ENCODE measurements around the gene S100A10. TPM values are rescaled to one million over a fixed set of nuclear protein-coding genes. Genes with fewer than 3 reads are reported as not detected.
A peak's percentile ranks its signal among the peaks of the same experiment; 100 is the strongest.

S100A10 gene
- total and polyA plus RNA-seq, 2 experiments from 2014 or later: 35.9 to 634 TPM

DNA sequence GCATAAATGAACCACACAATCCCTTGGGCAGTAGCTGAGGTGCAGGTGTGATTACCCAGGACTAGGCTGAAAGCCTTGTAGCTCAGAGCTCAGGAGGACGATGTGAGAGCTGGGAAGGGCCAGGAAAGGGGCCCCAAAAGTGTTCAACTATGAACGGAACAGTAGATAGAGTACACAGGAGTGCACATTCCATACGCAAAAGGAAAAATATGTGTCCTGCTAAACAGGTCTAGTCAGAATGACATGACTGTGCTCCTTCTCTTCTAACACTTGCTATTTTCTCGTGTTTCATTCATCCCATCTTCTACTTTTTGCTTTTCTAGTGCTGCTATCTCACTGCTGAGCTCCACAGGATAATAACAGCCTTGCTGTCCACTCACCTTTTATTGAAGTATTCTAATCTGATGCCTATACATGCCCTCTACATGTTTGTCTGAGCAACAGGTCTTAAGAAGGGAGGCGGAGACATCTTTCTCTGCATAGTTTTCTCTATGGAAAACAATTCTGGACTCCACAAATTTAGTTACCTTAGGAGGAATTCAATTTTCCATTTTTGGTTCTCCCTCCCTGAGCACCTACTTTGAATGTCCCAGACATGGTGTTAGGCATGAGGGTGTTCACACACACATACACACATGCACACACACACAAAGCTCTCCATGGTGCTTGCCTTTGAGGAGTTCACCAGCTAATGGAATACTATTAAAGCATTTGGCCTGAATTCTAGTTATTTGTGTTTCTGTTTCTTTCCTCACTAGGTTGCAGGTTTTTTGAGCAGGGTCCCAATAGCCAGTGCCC, 3.4 kb downstream of the S100A10 start:
- Mint-ChIP-seq H3K4me3 (no peak overlapping the region), H3K27ac (no peak overlapping the region), H3K36me3 (ENCODE audit: low read depth) (no peaks in the 10 kb centered on the region), H3K27me3 (ENCODE audit: insufficient read depth, low read depth, poor library complexity) (peaks cover 24% of the 10 kb centered on the region), H3K9me3 (no peaks in the 10 kb centered on the region), H3K4me1 (peaks cover 38% of the 10 kb centered on the region)
- H3K4me3 ChIP-seq: no peak overlapping the region
- peaks cover 3% of the 10 kb centered on the region; the same call in 1 of the 2 replicates for H3F3A ChIP-seq (replicated peaks; ENCODE audit: low read depth)
- H3K36me3 ChIP-seq (ENCODE audit: insufficient read depth): peaks cover 6% of the 10 kb centered on the region; the same call in 1 of the 2 replicates
- peak overlapping the region; percentile 95; the same call in 1 of the 2 replicates for H3K4me2 ChIP-seq
- H3K27me3 ChIP-seq (ENCODE audit: insufficient read depth): peaks cover 16% of the 10 kb centered on the region
- peaks cover 51% of the 10 kb centered on the region for H3K79me2 ChIP-seq (replicated peaks; ENCODE audit: insufficient read depth)
- DNase-seq (ENCODE audit: low spot score) (no peak), ATAC-seq (no peak)
- peaks cover 39% of the 10 kb centered on the region for H3K4me1 ChIP-seq (ENCODE audit: insufficient read depth)
- TF ChIP-seq ZNF114 (CRISPR knock-in tag; IDR thresholded peaks at IDR 0.05): no peak
- no peak for TF ChIP-seq JUNB (IDR thresholded peaks at IDR 0.05; ENCODE audit: unreplicated experiment)
- TF ChIP-seq STAT1 (IDR thresholded peaks at IDR 0.05; ENCODE audit: unreplicated experiment): no peak
- TF ChIP-seq, protein P1, sequence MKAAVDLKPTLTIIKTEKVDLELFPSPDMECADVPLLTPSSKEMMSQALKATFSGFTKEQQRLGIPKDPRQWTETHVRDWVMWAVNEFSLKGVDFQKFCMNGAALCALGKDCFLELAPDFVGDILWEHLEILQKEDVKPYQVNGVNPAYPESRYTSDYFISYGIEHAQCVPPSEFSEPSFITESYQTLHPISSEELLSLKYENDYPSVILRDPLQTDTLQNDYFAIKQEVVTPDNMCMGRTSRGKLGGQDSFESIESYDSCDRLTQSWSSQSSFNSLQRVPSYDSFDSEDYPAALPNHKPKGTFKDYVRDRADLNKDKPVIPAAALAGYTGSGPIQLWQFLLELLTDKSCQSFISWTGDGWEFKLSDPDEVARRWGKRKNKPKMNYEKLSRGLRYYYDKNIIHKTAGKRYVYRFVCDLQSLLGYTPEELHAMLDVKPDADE (IDR thresholded peaks at IDR 0.05): no peak
- no peak for TF ChIP-seq POLR2AphosphoS5 (IDR thresholded peaks at IDR 0.05; ENCODE audit: low read depth)
- TF ChIP-seq NANOG (IDR thresholded peaks at IDR 0.05; ENCODE audit: borderline replicate concordance): no peak
- TF ChIP-seq EZH2 (IDR thresholded peaks at IDR 0.05; ENCODE audit: low read depth, unreplicated experiment): no peak
- no peak for TF ChIP-seq ZNF331 (CRISPR knock-in tag; IDR thresholded peaks at IDR 0.05; ENCODE audit: low read depth)
- TF ChIP-seq, protein P2, sequence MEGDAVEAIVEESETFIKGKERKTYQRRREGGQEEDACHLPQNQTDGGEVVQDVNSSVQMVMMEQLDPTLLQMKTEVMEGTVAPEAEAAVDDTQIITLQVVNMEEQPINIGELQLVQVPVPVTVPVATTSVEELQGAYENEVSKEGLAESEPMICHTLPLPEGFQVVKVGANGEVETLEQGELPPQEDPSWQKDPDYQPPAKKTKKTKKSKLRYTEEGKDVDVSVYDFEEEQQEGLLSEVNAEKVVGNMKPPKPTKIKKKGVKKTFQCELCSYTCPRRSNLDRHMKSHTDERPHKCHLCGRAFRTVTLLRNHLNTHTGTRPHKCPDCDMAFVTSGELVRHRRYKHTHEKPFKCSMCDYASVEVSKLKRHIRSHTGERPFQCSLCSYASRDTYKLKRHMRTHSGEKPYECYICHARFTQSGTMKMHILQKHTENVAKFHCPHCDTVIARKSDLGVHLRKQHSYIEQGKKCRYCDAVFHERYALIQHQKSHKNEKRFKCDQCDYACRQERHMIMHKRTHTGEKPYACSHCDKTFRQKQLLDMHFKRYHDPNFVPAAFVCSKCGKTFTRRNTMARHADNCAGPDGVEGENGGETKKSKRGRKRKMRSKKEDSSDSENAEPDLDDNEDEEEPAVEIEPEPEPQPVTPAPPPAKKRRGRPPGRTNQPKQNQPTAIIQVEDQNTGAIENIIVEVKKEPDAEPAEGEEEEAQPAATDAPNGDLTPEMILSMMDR (conservative IDR thresholded peaks at IDR 0.05; ENCODE audit: low read depth in 2 of 2): no peak
- TF ChIP-seq, protein P3, sequence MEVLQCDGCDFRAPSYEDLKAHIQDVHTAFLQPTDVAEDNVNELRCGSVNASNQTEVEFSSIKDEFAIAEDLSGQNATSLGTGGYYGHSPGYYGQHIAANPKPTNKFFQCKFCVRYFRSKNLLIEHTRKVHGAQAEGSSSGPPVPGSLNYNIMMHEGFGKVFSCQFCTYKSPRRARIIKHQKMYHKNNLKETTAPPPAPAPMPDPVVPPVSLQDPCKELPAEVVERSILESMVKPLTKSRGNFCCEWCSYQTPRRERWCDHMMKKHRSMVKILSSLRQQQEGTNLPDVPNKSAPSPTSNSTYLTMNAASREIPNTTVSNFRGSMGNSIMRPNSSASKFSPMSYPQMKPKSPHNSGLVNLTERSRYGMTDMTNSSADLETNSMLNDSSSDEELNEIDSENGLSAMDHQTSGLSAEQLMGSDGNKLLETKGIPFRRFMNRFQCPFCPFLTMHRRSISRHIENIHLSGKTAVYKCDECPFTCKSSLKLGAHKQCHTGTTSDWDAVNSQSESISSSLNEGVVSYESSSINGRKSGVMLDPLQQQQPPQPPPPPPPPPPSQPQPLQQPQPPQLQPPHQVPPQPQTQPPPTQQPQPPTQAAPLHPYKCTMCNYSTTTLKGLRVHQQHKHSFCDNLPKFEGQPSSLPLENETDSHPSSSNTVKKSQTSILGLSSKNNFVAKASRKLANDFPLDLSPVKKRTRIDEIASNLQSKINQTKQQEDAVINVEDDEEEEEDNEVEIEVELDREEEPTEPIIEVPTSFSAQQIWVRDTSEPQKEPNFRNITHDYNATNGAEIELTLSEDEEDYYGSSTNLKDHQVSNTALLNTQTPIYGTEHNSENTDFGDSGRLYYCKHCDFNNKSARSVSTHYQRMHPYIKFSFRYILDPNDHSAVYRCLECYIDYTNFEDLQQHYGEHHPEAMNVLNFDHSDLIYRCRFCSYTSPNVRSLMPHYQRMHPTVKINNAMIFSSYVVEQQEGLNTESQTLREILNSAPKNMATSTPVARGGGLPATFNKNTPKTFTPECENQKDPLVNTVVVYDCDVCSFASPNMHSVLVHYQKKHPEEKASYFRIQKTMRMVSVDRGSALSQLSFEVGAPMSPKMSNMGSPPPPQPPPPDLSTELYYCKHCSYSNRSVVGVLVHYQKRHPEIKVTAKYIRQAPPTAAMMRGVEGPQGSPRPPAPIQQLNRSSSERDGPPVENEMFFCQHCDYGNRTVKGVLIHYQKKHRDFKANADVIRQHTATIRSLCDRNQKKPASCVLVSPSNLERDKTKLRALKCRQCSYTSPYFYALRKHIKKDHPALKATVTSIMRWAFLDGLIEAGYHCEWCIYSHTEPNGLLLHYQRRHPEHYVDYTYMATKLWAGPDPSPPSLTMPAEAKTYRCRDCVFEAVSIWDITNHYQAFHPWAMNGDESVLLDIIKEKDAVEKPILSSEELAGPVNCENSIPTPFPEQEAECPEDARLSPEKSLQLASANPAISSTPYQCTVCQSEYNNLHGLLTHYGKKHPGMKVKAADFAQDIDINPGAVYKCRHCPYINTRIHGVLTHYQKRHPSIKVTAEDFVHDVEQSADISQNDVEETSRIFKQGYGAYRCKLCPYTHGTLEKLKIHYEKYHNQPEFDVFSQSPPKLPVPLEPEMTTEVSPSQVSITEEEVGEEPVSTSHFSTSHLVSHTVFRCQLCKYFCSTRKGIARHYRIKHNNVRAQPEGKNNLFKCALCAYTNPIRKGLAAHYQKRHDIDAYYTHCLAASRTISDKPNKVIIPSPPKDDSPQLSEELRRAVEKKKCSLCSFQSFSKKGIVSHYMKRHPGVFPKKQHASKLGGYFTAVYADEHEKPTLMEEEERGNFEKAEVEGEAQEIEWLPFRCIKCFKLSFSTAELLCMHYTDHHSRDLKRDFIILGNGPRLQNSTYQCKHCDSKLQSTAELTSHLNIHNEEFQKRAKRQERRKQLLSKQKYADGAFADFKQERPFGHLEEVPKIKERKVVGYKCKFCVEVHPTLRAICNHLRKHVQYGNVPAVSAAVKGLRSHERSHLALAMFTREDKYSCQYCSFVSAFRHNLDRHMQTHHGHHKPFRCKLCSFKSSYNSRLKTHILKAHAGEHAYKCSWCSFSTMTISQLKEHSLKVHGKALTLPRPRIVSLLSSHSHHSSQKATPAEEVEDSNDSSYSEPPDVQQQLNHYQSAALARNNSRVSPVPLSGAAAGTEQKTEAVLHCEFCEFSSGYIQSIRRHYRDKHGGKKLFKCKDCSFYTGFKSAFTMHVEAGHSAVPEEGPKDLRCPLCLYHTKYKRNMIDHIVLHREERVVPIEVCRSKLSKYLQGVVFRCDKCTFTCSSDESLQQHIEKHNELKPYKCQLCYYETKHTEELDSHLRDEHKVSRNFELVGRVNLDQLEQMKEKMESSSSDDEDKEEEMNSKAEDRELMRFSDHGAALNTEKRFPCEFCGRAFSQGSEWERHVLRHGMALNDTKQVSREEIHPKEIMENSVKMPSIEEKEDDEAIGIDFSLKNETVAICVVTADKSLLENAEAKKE (CRISPR knock-in tag; IDR thresholded peaks at IDR 0.05): no peak
- no peak overlapping the region for H3K27ac ChIP-seq (ENCODE audit: low read depth)
- peaks cover 4% of the 10 kb centered on the region; the same call in 1 of the 2 replicates for H4K20me1 ChIP-seq (replicated peaks; ENCODE audit: insufficient read depth)
- no peak overlapping the region for H2AFZ ChIP-seq
- no peaks in the 10 kb centered on the region; the same call in 1 of the 2 replicates for H3K9me2 ChIP-seq (ENCODE audit: insufficient read depth)
